PC-3 (cell line): Measurements from ENCODE around the gene INO80C.

Experiments
- CTCF ChIP-seq: fragments of 300-600 bp; sonication (generic); conservative IDR thresholded peaks from 2 replicates; pipeline ENCODE4 v1.5.1; 2017; ENCODE audit warnings: antibody characterized with exemption, low read depth, mild to moderate bottlenecking, low read length
- EZH2 ChIP-seq: fragments of 300-600 bp; sonication (generic); IDR thresholded peaks from one replicate; pipeline ENCODE4 v1.6.1; 2017; ENCODE audit warnings: antibody characterized with exemption, mild to moderate bottlenecking, low read length; ENCODE audit not compliant: unreplicated experiment
- EZH2phosphoT487 ChIP-seq: fragments of 300-600 bp; sonication (generic); IDR thresholded peaks from 2 replicates; pipeline ENCODE4 v1.6.1; 2018; ENCODE audit warnings: mild to moderate bottlenecking, antibody characterized with exemption, low read length, borderline replicate concordance

GRCh38 chr18:35466334-35466733 is 31.4 kb downstream of the INO80C start:
- TF ChIP-seq CTCF (no peak), EZH2 (no peak), EZH2phosphoT487 (no peak)
